ENCODE data around the gene SRP68. TPM values are rescaled to one million over a fixed set of nuclear protein-coding genes. Genes with fewer than 3 reads are reported as not detected.

SRP68 gene
- total and polyA plus RNA-seq, 9 of the 15 experiments (the other 6 are each of a cell fraction or from before 2014, with no cell fraction given), result 29.4 to 92.6 (median 36.2) TPM

- TF ChIP-seq ZBTB40 (IDR thresholded peaks at IDR 0.05), result peak; percentile 84
- no peak for TF ChIP-seq ZBTB40 (CRISPR knock-in tag; IDR thresholded peaks at IDR 0.05)
- TF ChIP-seq E2F6 (IDR thresholded peaks at IDR 0.05; ENCODE audit: borderline replicate concordance in 1 of 2, extremely low read depth in 1 of 2, insufficient read depth in 1 of 2, insufficient read length in 1 of 2, low read depth in 1 of 2, low read length in 1 of 2, poor library complexity in 1 of 2, severe bottlenecking in 1 of 2), result peak in 1 of 2 experiments; percentile 11
- no peak for TF ChIP-seq FUS (optimal IDR thresholded peaks at IDR 0.05; ENCODE audit: low read depth, low read length)
- no peak for TF ChIP-seq SAFB (IDR thresholded peaks at IDR 0.05; ENCODE audit: borderline replicate concordance, low read depth, low read length)
- TF ChIP-seq ZSCAN29 (IDR thresholded peaks at IDR 0.05), result no peak
- no peak for TF ChIP-seq MEF2A (IDR thresholded peaks at IDR 0.05; ENCODE audit: control insufficient read depth, low read depth, low read length)
- no peak for TF ChIP-seq ZNF224 (CRISPR knock-in tag; IDR thresholded peaks at IDR 0.05)
- TF ChIP-seq PCBP2 (IDR thresholded peaks at IDR 0.05; ENCODE audit: low read depth, low read length, poor library complexity, severe bottlenecking), result no peak
- no peak for TF ChIP-seq ZNF586 (CRISPR knock-in tag; conservative IDR thresholded peaks at IDR 0.05)
- TF ChIP-seq TFAM (CRISPR knock-in tag; conservative IDR thresholded peaks at IDR 0.05), result no peak
- TF ChIP-seq ADNP (tag; IDR thresholded peaks at IDR 0.05), result no peak
- TF ChIP-seq, protein P1, sequence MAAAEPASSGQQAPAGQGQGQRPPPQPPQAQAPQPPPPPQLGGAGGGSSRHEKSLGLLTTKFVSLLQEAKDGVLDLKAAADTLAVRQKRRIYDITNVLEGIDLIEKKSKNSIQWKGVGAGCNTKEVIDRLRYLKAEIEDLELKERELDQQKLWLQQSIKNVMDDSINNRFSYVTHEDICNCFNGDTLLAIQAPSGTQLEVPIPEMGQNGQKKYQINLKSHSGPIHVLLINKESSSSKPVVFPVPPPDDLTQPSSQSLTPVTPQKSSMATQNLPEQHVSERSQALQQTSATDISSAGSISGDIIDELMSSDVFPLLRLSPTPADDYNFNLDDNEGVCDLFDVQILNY (CRISPR knock-in tag; IDR thresholded peaks at IDR 0.05), result no peak
- TF ChIP-seq FOXA3 (CRISPR knock-in tag; conservative IDR thresholded peaks at IDR 0.05 in 1 of 2, IDR thresholded peaks at IDR 0.05 in 1 of 2), result no peak
Observed at GRCh38 chr17:76103274-76104139, 31.2 kb upstream of the SRP68 start, which contains the start of gene EXOC7 (continued).
